ENCODE data around the gene UQCRH. TPM values are rescaled to one million over a fixed set of nuclear protein-coding genes. Genes with fewer than 3 reads are reported as not detected.

Gene UQCRH
- total and polyA plus RNA-seq, 2 donors from 2014 or later: 188 to 850 TPM

DNA sequence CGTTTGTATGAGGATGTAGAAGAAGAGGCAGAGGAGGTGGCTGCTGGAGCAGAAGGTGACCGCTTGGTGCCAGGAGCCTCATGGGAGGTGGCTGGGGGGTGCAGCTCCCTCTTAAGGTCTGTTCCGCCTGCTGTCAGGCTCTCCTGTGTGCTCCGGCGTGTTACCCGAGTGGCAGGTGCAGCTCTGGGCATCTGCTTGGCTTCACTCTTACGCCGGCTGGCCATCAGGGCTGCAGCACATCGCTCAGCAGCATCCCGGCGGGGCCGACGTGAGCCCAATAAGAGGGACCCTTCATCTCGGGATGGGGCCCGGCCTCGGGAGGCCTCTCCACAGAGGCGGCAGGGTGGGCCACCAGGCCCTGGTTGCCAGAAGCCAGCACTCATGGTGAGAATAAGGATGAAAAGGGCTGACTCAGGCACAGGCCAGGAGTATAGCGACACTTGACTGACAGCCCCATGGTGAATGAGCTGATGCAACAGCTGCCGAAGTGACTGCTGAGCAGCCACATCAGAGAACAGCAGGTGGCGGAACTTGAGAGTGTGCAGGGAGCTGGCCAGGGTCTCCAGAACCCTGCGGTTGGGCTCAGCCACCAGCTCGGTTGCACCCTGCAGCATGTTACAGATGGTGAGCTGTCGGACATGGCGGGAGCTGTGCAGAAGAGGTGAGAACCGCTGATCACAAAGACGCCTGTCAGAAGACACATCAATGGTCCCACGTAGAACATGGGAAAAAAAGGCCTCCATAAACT lies 17.6 kb upstream of the UQCRH start:
- H3K4me1 ChIP-seq (ENCODE audit: control insufficient read depth in 2 of 3, insufficient read depth in 2 of 3, low read depth in 1 of 3, low read length in 3 of 3): no peaks in the 10 kb centered on the region
- TF ChIP-seq, protein P1, sequence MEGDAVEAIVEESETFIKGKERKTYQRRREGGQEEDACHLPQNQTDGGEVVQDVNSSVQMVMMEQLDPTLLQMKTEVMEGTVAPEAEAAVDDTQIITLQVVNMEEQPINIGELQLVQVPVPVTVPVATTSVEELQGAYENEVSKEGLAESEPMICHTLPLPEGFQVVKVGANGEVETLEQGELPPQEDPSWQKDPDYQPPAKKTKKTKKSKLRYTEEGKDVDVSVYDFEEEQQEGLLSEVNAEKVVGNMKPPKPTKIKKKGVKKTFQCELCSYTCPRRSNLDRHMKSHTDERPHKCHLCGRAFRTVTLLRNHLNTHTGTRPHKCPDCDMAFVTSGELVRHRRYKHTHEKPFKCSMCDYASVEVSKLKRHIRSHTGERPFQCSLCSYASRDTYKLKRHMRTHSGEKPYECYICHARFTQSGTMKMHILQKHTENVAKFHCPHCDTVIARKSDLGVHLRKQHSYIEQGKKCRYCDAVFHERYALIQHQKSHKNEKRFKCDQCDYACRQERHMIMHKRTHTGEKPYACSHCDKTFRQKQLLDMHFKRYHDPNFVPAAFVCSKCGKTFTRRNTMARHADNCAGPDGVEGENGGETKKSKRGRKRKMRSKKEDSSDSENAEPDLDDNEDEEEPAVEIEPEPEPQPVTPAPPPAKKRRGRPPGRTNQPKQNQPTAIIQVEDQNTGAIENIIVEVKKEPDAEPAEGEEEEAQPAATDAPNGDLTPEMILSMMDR (IDR thresholded peaks at IDR 0.05; ENCODE audit: borderline replicate concordance, extremely low read depth, insufficient read depth): no peak
- H3K9me3 ChIP-seq (ENCODE audit: control insufficient read depth in 2 of 3, insufficient read depth in 1 of 3, low read length in 3 of 3): no peaks in the 10 kb centered on the region
- no peak overlapping the region for H3K4me3 ChIP-seq (ENCODE audit: low read length in 3 of 3)
- H3K36me3 ChIP-seq (ENCODE audit: control insufficient read depth in 2 of 3, insufficient read depth in 3 of 3, low read length in 3 of 3): peaks cover 6 to 35% (median 17%) of the 10 kb centered on the region in 3 donors
- H3K27me3 ChIP-seq (ENCODE audit: control insufficient read depth, insufficient read depth, low read length): no peaks in the 10 kb centered on the region
- DNase-seq: no peak
- intact Hi-C loops (cut with DNase I): no loop called here
- no peak for FAIRE-seq
- no peak overlapping the region for H3K9ac ChIP-seq (ENCODE audit: low read length in 3 of 3)
- H3K27ac ChIP-seq (ENCODE audit: low read depth in 2 of 2, low read length in 2 of 2): no peak overlapping the region

DNA sequence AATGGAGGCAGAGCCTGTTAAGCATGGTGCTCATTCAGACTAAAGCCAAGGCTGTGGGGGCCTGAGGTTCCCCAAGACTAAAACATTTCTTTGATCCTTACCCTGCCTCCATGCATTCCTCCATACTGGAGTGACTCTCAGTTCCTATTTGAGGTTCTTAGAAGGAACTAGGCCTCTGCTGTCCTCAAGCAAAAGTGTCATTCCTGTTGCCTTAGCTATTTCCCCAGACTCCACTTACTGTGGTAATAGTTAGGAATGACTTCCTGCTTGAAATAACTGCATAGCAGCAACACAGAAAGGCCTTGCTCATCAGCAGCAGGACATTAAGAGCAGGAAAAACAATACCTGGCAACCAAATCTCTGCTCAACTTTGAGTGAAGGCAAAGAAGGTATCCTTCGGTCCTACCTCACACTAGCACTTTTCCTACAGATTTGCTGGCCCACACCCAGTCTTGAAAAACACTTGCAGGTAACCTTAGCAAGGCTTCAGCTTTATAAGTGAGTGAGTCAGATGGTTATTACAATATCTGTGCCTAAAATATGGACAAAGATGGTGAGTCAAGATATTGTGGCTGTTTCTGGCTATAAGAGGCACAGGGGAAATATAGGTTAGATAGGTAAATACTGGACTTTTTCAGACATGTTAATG lies 14.9 kb upstream of the UQCRH start:
- no peaks in the 10 kb centered on the region for H3K4me1 ChIP-seq (ENCODE audit: control insufficient read depth in 2 of 3, insufficient read depth in 2 of 3, low read depth in 1 of 3, low read length in 3 of 3)
- no peak overlapping the region for H3K9ac ChIP-seq (ENCODE audit: low read length in 3 of 3)
- no peaks in the 10 kb centered on the region for H3K9me3 ChIP-seq (ENCODE audit: control insufficient read depth in 2 of 3, insufficient read depth in 1 of 3, low read length in 3 of 3)
- no peaks in the 10 kb centered on the region for H3K27me3 ChIP-seq (ENCODE audit: control insufficient read depth, insufficient read depth, low read length)
- intact Hi-C loops (cut with DNase I): no loop called here
- no peak overlapping the region for H3K27ac ChIP-seq (ENCODE audit: low read depth in 2 of 2, low read length in 2 of 2)
- FAIRE-seq: no peak
- no peak for DNase-seq
- H3K36me3 ChIP-seq (ENCODE audit: control insufficient read depth in 2 of 3, insufficient read depth in 3 of 3, low read length in 3 of 3): peaks cover 6 to 37% (median 14%) of the 10 kb centered on the region in 3 donors
- no peak overlapping the region for H3K4me3 ChIP-seq (ENCODE audit: low read length in 3 of 3)
- TF ChIP-seq, protein P1 (IDR thresholded peaks at IDR 0.05; ENCODE audit: borderline replicate concordance, extremely low read depth, insufficient read depth): no peak

DNA sequence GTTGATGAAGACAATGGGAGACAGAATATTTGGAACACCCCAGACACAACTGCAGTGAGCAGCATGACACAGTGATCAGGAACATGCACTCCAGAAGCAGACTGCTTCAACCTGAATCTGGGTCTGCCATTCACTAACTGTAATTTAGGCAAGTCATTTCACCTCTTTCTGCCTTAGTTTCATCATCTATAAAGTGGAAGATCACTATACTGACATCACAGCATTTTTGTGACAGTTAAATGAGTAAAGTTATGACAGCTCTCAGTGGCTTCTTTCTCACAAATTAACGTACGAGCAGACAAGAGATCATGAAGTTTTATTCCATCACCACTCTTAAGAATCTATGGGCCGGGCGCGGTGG lies 14.4 kb upstream of the UQCRH start:
- H3K27ac ChIP-seq (ENCODE audit: low read depth in 2 of 2, low read length in 2 of 2): no peak overlapping the region

More for the DNA sequence above, 14.4 kb upstream of the UQCRH start:
- no peaks in the 10 kb centered on the region for H3K4me1 ChIP-seq (ENCODE audit: control insufficient read depth in 2 of 3, insufficient read depth in 2 of 3, low read depth in 1 of 3, low read length in 3 of 3)
- H3K9me3 ChIP-seq (ENCODE audit: control insufficient read depth in 2 of 3, insufficient read depth in 1 of 3, low read length in 3 of 3): no peaks in the 10 kb centered on the region
- no peak overlapping the region for H3K9ac ChIP-seq (ENCODE audit: low read length in 3 of 3)
- FAIRE-seq (no peak), DNase-seq (no peak)
- TF ChIP-seq, protein P1 (IDR thresholded peaks at IDR 0.05; ENCODE audit: borderline replicate concordance, extremely low read depth, insufficient read depth): no peak
- H3K27me3 ChIP-seq (ENCODE audit: control insufficient read depth, insufficient read depth, low read length): no peaks in the 10 kb centered on the region
- intact Hi-C loops (cut with DNase I): no loop called here
- H3K36me3 ChIP-seq (ENCODE audit: control insufficient read depth in 2 of 3, insufficient read depth in 3 of 3, low read length in 3 of 3): peaks cover 6 to 38% (median 14%) of the 10 kb centered on the region in 3 donors
- no peak overlapping the region for H3K4me3 ChIP-seq (ENCODE audit: low read length in 3 of 3)
